Measurements from ENCODE around the gene AGPAT2.

Gene AGPAT2

DNA sequence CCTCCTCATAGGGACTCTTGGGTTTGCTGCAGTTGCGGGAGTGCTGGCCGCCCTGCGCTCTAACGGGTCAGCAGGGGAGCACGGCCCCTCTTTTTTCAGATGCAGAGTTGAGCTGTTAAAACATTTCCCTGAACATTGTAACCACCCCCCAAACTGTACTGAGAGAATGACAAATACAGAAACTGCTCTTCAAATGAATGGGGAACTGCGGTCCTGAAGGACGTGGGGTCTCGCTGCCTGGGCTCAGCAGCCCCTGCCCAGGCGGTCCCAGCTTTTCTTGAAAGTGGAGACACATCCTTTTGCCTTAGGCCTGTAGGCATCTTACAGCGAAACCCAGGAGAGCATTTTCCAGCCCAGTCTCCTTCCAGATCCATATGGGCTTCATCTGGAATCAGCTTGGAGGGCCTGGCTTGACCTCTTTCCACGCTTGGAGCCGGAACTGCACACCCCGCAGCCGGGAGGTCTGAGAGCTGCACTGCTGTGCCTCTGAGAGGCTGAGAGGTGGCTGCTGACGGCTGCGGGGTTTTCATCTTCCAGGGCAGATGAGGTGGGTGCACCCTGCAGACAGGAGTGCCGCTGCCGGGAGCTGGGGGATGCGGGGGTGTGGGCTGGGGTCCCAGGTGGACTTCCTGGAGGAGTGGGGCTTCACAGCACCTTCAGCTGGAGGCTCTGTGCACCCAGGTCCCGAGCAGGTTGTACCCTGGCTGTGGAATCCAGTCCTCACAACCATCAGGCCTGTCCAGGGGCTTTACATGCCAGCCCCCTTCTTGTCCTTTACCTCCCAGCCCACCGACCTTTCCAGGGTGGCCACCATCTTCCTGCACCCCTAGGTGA, 1.2 kb upstream of the AGPAT2 start:
- no peak for DNase-seq

DNA sequence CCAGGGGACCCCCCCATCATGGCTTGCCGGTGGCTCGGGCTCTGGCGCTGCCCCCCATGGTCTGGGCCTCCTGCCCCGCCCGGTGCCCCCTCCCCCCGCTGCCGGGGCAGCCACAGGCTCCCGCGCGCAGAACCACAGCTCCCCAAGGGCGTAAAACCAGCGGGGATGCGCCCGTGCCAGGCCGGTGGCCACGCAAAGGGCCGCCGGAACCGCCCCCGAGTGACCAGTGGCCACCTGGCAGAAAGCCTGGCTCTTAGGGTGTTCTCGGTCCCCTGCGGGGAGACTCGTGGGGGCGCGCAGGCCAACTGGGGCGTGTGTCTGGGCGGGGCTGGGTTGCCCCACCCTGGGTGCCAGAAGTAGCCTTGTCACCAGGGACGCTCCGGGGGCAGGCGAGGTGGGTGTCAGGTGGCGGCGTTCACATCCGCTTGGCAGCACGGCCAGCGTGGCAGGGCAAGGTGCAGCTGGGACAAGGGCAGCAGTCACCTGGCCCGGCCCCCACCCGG, 515 bp upstream of the AGPAT2 start:
- no peak for DNase-seq

DNA sequence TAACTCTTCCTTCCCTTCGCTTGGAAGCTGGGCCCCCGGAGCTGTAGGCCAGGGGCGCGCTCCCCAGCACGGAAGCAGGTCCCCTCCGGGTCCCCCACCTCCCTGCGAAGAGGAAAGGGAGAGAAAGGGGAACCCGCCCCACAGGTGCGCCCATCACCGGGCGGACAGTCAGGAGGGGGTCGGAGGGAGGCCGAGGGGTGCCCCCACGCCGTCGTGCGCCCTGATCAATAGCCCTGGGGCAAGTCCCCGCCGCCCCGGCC, 793 bp downstream of the AGPAT2 start:
- no peak for DNase-seq

DNA sequence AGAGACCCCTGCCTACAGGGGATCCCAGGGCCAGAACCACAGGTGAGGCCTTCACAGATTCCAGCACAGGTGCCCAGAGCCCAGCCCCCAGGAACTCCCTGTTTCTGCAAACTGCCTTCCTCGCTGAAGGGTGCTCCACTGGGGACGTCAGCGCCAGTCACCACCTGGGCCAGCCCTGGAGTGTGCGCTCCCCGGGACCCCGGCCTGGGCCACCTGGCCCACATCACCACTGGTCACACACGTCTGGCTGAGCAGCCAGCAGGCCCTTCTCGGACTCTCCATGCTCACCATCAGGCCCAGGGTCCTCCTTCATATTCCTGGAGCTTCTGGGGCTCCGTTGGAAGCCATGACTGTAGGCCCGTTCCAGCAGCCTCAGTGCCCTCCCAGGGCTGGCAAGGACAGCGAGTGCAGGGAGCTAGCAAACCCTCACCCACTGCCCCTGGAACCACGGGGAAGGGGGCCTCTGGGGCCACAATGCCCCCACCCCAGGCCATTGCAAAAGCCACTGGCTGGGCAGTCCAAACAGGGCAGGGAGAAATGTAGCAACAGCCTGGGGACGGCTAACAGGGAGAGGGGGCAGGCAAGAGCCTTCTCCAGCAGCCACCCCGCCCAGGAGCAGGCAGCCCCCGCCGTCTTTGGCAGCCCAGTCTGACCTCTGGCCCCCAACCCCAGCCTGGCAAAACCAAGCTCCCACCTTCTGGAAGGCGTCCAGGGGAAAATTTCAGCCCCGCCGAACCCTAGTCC, 1.3 kb downstream of the AGPAT2 start:
- no peak for DNase-seq

GRCh38 chr9:136685216-136685615, 2.0 kb downstream of the AGPAT2 start:
- DNase-seq = no peak

DNA sequence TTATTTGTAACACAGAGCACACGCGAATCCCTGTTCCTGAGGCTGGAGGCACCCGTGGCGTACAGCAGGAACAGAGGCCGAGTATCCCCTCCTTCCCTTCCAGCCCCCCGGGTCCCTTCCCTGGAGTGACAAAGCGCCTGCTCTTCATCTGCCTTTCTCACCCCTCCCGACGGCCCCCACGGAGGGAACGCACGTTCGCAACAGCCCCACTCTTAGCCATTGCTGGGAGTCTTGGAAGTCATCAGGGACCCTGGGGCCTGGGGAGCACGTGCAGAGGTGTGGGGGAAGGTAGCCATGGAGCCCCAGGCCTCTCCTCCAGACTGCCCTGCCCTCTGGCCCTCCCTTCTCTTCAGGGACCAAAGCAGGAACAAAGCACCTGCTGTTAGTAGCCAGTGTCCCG, 2.5 kb downstream of the AGPAT2 start:
- DNase-seq = no peak

- DNase-seq = no peak
Observed at GRCh38 chr9:136684339-136684738, 2.9 kb downstream of the AGPAT2 start.

DNA sequence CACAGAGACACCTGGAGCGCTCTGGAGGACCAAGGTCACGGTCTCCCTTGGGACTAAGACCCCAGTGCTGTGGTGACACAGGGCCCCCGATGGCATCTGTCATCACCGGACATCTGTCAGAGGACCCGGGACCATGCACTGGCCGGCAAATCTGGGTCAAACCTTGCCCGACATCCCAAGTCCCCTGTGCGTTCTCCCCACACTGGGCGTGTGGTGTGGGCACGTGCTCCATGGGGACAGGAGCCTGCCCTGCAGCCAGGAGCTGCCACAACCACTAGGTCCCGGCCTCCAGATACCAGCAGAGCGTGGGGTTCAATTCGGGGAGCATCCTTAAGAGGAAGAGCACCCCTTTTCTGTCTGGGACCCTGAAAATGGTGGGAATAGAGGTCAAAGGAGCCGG, 3.5 kb downstream of the AGPAT2 start:
- DNase-seq = no peak

DNA sequence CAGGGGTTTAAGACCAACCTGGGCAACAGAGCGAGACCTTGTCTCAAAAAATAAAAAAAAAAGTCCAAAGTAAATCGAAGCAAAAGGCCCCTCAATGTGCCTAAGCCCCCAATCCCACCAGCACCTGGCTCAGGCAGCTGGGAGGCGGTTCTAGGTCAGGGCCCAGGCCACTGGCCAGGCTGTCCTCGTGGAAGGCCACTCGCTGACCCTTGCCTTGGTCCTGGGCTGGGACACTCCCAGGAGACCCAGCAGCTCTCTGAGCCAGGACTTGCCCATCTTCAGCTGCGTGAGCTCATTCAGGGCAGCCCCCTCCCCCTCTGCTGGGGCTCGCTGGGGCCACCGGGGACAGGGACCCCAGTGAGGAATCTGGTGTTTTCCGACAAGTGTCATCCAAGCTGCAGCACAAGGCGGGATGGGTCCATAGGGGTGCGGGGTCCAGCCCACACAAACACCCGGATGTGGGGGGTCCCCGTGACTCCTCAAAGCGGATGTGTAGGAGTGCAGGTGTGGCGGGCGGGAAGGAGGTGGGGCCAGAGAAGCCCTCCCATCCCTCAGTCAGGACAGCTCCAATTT, 4.0 kb downstream of the AGPAT2 start:
- no peak for DNase-seq

GRCh38 chr9:136682710-136683109, 4.5 kb downstream of the AGPAT2 start:
- no peak for DNase-seq

GRCh38 chr9:136681945-136682699, 5.1 kb downstream of the AGPAT2 start:
- DNase-seq = no peak

GRCh38 chr9:136681029-136681428, 6.2 kb downstream of the AGPAT2 start:
- no peak for DNase-seq

- no peak for DNase-seq
Observed at GRCh38 chr9:136679431-136679941, 7.8 kb downstream of the AGPAT2 start.

DNA sequence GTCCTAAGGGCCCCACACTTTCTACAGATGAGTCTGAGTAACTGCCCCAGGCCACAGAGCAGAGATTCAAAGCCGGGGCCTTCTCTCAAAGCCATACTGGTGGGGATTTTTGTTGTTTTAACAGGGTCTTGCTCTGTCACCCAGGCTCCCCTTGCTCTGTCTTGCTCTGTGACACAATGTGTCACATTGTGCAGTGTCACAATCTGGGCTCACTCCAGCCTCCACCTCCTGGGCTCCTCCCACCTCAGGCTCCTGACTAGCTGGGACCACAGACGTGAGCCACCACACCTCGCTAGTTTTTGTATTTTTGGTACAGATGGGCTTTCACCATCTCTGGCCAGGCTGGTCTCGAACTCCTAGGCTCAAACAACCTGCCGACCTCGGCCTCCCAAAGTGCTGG, 8.6 kb downstream of the AGPAT2 start:
- no peak for DNase-seq

- DNase-seq = no peak
Observed at GRCh38 chr9:136678034-136678433, 9.2 kb downstream of the AGPAT2 start.

GRCh38 chr9:136676920-136677686, 10.2 kb downstream of the AGPAT2 start:
- DNase-seq = no peak

- no peak for DNase-seq
Observed at GRCh38 chr9:136676297-136676794, 10.9 kb downstream of the AGPAT2 start.

DNA sequence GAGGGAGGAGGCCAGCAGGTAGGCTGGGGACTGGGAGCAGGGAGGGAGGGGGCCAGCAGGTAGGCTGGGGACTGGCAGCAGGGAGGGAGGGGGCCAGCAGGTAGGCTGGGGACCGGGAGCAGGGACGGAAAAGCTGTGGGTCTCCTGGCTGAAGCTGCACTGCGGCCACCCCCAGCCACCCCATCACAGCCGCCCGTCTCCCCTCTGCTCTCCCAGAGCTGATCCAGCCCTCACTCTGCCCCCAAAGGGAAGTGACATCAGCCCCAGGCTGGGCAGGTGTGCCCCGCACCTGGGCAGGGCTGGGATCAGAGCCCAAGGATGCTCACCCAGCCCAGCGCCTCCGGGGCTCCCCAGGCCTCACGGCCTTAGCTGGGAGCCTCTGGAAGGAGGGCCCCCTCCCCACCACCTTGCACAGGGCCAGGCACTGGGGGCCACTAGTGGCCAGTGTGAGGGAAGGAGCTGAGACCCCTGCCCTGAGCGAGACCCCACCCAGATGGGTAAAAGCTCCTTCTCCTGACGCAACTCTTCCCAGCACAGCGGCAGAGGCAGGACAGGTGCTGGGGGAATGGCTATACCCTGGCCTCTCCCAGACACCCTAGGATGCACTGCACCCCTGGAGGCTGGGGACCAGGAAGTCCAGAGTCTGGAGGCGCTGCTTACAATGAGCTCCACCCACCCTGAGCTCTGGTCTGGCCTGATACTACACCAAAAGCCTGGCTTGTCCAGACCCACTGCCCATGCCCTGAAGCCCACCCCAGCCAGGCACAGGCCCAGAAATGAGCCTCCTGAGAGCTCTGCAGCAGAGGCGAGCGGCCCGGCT, 11.6 kb downstream of the AGPAT2 start:
- peak; percentile 27 for DNase-seq

DNA sequence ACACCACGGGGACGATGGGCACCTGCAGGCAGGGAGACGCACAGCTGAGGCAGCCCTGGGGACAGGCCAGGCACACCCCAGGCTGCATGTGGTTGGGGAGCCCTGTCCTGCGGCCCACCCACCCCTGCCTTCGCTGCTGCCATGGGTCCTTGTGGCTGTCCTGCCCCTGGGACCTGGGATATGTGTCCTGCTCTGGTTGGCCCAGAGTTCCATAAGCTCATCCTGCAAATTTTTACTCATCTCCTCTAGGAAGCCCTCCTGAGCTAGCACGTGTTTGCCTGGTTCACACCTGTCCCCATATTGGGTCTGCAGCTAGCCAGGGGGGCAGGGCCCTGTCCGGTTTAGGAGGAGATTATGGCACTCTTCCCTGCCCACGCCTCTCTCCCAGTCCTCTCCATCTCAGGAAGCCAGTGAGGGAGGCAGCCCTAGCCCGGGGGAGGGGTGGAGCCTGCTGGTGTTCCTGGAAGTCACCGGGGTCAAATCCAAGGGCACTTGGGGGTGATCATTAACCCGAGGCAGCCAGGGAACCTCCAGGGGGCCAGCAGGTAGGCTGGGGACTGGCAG, 12.4 kb downstream of the AGPAT2 start:
- peak; percentile 30 for DNase-seq

All from right kidney (tissue), 1 donor.